Stimulated activated CD8-positive, alpha-beta memory T cell treated with anti-CD3 and anti-CD28 coated beads, Interleukin-15, amount 100 ng/mL, for 48 hours (primary cell): ENCODE measurements around the gene FGF18.

Experiments
- DNase-seq, 2 donors: peaks; one replicate each; pipeline ENCODE4 v3.0.0-alpha.2; 2020; ENCODE audit warnings: low read depth in 2 of 2

Gene FGF18

DNA sequence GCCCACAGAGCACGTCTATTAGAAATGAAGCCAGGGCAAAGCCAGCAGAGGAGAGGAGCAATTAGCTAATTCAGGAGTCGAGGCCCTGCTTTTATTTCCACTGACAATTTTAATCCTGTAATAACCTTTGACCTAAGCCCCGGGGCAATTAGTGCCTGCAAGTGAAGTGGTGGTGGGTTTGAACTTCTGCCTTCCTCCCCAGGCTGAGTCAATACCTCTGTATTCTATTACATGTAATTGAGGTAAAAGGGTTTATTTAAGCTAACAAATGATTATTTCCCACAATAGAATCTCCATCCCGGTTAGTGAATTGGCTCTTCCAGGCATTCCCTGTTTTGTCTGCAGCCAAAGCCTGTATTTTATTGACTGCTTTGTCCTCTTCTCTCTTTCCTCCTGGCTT, 49.9 kb downstream of the FGF18 start:
- no peak for DNase-seq

DNA sequence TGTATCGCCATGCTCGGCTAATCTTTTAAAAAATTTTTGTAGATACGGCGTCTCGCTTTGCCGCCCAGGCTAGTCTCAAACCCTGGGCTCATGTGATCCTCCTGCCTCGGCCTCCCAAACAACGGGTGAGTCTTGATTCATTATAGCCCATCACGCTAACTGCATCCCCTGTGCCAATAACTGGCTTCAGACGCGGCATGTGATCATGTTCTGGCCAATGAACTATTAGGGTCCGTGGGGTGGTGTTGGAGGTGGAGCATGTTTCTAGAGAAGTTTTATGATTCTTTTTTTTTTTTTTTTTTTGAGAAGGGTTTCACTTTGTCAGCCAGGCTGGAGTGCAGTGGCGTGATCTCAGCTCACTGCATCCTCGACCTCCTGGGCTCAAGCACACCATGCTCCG, 51.0 kb downstream of the FGF18 start:
- DNase-seq = no peak

DNA sequence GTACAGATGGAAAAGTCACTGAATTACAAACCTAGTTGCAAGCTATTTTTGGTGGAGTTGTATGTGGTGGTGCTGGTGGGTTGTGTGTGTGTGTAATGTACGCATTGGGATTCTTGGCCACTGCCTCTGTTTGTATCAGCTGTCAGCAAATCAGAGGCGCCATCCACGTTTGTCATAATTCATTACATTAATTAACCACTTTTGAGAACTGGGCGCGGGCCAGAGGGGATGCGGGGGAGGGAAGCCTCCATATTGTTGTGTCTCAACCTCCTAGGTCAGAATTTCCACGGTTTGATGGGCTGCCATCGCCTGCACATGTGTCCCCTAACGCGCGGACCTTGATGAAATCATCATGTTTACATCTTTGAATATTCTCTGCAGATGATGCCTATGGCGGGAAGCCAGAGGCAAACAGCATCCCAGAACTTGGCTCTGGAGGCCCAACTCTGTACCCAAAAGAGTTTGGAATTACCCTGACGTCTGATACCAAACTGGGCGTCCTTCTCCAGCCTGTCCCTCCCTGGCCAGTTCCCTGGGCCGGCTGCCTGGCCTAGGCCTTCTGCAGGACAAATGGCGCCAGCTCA, 54.9 kb downstream of the FGF18 start:
- DNase-seq = no peak

DNA sequence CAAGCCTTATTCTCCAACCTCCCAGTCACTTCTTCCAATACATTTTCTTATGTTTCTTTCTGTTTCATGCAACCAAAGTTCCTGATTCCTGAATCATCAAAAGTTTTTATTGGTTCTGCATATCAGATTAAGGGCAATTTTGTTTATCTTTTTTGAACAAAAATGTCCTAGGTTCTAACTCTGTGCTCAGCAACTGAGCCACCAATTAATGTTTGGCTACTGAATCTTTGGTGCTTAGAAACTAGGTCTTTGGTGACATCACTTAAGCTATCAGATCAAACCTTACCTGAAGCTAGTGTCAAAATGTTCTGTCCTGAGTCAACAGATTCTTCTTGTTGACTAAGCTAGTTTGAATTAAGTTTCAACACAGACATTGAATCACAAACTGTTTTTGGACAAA, 56.1 kb downstream of the FGF18 start:
- DNase-seq = no peak

DNA sequence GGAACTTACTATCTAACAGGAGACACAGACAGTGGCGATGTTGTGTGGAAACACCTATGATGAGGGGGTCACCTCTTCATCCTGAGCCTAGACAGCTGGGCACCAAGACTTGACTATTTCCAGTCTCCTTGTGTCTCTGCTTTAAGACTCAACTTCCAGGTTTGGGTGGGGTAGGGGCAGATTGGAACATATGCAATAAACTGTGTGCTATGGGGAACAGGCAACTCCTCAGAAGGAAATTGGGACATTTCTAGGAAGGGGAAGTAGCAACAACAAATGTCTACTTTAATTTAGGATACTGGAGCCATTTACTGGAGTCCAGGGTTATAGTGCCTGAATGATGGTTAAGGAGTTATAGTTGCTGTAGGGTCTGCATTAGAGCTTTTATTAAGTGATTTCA, 57.3 kb downstream of the FGF18 start:
- no peak for DNase-seq

DNA sequence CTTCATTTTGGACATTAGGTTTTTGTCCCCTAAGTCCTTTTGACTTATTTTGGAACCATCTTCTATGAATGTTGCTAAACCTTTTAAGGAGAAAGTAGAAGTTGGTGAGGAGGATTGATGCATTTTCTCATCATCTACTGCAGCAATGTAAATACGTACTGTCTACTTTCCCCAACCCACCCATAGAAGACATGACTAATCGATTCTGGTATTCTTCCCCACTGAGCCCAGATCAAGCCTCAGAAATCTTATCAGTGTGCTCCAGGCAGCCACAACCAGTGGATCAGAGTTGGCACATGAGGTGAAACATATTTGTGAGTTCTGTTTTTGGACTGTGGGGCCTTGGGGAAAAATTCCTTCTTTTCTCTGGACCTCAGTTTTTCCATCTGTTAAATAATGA, 57.7 kb downstream of the FGF18 start:
- DNase-seq = no peak

DNA sequence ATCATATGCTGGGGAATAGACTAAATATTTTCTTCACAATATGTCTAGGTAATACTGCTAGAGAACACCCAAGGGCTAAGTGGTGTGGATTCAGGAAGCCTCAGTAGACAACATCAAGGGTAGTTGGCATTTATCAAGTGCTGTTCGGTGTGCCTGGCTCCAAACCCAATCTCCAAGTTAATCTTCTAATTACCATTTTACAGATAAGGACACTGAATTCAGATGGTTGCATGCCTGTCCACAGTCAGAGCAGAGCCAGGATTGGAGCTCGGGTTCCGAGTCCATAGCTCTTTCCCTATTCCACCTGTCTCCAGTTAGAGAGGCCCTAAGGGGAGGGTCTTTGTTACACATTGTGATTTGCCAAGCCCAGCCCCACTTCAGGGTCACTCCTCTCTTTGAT, 58.2 kb downstream of the FGF18 start:
- no peak for DNase-seq

DNA sequence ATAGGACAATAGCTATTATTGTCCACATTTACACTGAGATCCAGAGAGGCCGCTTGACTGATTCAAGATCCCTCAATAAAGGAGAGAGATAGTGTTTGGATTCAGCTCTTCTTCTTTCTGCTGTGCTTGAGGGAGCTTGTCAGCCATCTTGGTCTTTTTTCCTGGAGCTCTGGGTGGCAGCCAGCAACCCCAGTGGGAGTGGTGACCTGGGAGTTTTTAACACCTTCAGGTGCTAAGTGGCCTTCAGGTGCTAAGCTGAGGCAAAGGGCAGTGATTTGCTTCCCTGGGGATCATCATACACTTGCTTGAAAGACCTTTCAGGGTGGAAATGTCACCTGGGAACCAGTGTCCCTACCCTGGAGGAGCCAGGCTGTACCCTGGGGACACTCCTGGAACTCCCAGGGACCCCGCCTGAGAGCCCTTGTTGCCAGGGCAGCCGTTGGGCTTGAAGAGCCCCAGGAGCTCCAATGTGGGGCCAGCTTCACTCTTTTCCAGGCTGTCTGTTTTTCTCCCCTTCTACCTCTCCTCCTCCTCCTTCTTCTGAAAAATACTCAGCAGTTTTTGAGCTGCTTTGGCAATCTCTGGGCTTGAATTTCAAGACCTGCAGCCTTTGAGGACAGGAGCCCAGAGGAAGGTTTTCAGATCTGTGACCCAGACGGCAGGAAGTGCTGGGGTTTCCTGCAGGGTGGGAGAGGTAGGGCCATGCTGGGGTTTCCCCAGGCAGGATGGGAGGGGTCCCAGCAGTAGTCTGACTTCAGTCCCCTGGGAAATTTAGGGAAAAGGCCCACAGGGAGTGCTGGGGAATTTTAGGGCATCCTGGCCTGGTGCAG, 59.7 kb downstream of the FGF18 start:
- no peak for DNase-seq

DNA sequence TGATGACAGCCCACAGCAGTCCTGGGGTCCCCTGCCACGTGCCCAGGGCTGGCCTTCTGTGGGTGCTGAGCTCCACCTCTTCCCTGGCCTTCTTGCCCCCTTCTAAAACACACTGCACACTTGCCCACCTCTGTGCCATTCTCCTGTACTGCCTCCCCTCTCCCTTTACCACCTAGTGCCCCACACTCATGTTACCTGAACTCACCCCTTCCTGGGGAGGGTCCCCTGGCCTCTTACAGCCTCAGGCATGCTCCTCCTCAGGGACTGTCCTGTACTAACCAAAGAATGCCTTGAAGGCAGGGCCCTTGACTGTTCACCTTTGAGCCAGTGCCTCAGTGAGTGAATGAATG, 60.3 kb downstream of the FGF18 start:
- DNase-seq = no peak

DNA sequence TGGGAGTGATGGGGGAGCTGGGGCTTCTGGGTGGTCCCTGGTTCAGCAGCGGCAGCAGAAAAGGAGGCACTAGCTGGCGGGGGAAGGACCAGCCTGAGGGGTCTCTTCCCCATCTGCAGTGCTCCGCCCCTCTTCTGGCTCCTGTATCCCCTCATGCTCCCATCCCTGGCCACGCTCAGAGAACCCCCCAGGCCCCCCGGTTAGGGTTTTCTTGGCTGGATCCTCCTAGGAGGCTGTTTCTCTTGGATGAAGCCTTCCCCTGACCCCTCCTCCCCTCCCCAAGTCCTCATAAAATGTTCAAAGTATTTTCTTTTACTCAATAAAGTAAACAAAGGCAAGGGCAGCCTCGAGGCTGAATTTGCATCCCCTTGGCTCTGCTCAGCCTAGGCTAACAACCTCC, 60.8 kb downstream of the FGF18 start:
- no peak for DNase-seq

DNA sequence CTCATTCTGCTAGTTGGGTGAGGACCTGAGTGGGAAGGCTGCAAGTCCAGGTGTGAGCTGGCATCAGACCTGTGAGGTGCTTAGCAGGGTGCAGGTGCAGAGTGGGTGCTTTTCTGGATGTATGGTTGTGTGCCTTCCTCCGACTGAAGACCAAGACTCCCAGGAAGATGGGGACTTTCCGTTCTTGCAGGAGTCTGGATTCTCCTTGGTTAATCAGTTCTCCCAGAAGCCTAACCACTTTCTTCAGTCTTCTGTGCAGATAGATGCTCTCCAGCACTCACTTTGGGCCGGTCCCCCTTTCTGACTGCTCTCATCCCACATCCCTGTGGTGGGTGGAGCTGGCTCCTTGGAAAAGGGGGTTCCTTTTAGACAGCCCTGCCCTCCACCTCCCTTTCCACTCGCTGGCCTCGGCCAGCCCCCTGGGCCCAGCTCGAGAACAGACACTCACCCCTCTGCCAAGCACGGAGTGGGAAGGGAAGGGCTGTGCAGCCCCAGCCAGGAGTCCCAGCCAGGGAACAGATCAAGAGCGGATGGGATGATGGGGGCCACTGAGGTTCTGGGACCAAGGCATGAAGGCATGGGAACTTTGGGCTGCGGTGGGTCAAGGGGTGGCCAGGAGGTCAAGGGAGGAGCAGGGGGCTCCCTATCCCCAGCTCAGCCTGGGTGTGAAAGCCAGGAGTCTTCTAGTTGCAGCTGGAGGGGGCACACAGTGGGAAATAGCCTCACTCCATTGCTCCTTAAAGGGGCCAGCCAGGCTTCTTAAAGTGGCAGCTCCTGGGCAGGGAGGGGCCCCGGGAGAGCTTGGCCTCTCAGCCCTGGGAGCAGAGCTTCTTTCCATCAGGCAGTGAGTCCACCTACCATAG, 62.4 kb downstream of the FGF18 start:
- no peak for DNase-seq

DNA sequence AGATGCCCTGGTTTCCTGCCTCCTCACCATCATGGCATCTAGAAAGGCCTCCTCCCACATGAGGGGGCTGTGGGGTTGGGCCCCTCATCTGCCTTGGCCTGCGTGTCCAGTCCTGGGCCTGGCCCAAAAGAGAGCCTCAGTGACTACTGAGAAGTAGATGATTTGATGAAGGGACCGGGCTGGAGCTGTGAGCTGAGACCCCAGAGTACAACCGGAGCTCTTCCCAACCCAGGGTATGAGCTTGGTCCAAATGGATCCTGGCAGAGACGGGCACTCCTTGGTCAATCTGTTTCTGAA, 62.9 kb downstream of the FGF18 start:
- no peak for DNase-seq

DNA sequence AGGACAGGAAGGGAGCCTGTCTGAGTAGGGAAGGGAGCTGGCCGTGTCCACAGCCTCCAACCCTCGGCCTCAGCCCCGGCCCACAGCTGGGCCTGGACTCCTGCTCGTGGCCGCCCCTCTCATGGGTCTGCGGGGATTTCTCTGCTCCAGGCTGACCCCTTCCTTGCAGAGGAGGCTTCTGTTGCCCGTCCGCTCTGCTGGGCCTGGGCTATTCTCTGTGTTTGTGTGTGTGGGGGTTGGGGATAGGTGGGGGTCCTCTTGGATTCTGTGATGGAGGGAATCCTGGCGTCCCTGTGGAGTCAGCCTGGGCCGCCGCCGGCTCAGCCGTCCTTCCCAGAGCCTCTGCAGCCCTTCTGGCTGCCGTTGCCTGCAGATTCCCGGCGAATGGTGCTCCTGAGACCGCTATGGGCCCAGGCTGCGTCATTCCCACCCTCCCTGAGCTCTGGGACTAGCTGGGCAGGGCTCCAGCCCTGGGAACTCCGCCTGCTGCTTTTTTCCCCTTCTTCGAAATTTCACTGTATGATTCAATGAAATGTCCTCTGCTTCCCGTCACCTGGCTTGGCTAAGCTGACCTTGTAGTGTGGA, 64.2 kb downstream of the FGF18 start:
- no peak for DNase-seq

DNA sequence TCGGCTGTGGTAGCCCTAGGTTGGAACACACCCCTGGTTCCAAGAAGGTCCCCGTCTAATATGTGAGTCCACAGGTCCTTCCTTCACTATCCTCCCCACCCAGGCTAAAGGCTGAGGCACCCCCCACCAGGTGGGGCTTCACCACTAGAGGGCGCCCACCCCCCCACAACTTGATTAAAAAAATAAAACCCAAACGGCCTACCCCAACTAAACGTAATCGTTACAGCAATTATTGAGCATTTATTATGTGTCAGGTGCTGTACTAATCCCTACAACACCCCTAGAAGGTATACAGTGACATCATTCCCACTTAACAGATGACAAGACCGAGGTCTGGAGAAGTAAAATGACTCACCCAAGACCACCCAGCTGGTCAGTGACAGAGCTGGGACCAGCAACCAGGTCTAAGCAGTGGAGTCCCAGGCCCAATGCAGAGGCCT, 65.0 kb downstream of the FGF18 start:
- DNase-seq = peak in 1 of 2 donors; percentile 11

DNA sequence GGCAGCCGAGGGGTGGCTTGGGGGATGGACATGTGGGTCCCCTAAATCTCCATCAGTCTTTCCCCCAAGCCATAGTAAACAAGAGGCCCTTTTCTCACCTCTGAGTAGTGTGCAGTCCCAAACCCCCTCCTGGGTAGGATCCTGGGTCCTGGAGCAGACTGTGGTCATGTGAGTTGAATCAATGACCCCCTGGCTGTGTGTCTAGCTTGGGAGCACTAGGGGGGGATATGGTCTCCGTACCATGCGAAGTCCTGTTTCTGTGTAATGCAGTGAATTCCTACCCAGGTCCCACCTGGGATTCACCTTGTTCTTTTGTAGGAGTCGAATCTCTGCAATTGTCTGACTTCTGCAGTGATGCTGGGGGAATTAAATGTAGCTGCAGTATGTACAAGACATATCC, 66.2 kb downstream of the FGF18 start:
- DNase-seq = no peak

DNA sequence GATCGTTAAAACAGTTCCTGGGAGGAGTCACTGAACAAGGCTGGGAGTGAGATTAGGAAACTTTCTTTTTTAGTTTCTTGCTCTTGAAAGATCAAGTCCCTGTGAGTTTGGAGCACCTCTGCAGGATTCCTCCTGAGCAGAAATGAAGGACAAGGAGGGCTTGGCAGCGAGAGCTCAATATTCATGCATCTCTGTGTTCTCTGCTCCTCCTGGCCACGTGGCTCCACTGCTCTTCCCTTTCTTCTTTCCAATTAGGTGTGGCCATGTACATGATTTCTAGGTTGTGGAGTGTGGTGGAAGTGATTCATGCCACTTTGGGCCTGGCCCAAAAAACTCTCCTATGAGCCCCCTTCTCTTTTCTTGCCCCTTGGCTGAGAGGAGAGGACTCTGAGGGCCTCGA, 67.2 kb downstream of the FGF18 start:
- DNase-seq = no peak

DNA sequence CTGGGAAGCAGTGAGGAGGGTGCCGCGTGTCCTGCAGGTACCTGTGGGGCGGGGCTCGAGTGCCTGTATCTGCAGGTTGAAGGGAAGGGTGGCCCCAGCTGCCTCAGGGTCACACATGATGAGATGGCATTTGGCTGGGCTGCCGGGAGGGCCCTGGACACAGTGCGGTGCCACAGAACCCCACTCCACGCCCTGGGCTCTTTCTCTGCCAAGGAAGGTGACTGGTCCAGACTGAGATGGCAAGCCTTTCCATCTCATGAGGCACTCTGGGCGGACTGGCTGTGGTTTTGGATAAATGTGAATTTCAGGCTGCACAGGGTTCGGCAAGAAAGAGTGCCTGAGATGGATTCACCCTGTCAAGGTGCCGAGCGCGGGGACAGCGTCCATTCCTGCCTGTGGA, 69.4 kb downstream of the FGF18 start:
- DNase-seq = no peak

DNA sequence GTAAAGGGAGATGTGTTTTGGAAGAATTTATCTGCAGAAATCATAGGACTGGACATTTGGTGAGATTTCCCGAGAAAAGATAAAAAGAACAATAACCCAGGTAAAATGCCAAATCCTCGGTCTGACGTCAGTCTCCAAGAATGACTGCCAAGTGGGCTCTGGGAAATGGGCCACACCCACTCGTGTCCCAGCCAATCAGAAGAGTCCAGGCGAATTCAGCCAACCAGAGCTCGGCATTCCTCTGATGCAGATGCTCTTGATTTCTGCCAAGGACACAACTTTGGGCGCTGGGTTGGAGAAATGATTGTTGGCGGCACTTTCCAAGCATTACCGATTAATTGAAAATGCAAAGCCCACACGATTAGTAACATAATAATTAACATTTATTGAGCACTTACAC, 73.3 kb downstream of the FGF18 start:
- DNase-seq = no peak

DNA sequence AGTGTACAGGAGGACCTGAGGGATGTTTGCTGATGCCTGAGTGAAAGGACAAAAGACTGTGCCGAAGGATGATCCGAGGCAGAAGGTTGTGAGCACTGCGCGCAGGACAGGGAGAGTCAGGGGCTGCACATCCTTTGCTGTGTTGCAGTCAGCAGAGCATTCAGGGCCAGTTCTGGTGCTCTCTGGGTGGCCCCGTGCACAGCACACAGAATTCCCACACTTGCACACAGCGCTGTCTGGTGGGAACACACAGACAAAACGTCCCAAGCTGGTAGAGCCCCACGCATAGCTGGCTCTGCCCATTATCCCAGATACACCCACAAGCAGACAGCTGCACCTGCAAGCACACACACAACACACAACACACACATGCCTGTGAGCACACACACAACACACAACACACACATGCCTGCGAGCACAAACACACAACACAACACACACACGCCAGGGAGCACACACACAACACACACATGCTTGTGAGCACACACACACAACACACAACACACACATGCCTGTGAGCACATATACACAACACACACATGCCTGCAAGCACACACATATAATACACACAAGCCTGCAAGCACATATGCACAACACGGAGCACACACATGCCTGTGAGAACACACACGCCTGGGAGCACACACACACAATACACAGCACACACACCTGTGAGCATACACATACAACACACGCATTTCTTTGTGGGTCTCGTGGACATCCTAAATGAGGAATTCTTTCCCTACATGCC, 74.4 kb downstream of the FGF18 start:
- DNase-seq = no peak

DNA sequence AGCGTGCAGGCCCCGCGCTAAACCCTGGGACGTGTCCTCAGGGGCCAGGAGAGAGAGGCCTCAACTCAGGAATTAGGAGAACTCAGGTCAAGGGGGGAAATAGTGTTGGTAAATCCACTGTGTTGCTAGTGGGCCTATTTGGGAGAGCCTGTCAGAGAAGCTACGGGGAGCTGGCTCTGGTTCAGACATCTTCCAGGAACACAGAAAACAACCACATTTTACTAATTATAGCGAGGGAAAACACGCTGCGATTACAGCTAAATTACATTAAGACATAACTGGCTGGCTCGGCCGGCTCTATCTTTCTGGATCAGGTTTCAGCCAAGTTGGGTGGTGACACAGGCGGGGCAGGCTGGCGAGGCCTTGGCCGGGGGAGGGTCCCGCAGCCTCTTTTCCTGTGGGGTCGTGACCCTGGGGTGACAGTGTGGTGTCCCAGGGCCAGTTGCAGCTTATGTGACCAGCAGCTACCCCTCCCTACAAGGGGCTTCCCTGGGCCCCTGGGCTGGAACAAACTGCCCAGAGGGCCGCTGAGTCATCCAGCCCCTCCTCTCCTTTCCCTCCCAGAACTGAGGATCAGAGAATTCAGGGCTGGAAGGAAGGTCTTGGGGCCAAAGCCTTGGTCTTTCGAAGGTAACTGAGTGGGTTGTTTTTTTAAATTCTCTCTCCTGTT, 75.1 kb downstream of the FGF18 start:
- no peak for DNase-seq

DNA sequence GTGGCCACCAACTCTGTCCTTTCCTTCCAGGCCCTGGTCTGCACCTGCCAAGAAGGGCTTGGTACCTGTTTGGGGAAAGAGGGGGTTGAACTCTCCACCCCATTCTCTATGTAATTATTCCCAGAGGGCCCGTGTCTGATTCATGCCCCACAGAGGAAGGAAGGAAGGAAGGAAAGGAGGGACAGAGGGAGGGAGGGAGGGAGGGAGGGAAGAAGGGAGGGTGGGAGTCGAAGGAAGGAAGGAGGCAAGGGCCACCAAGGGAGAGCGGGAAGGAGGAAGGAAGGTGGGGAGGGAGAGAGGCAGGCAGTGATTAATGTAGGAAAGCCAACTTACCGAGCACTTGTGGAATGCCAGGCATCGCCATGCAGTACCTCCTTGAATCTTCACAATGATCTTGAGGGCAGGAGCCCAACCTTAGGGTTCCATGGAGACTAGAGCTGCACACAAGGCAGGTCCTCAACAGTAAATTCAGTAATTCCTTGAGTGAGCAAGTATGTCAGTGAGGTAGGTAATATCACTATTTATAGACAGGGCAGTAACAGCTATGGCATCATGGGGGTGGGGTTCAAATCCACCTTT, 75.8 kb downstream of the FGF18 start:
- no peak for DNase-seq
